Mesenchymal stem cell (in vitro differentiated cells and primary cell): ENCODE measurements around the gene SPINK13.
"Not testable (repeated sequence)": the region's sequence is repeated elsewhere in the genome, so short reads cannot be mapped to it uniquely, and the experiment has no call there.

ENCODE experiments used
- DNase-seq: peaks from one replicate; pipeline ENCODE4 v3.0.0-alpha.2; 2013
- H2AFZ ChIP-seq: one replicate; pipeline ENCODE4 v1.6.1; 2013; ENCODE audit warnings: low read depth, mild to moderate bottlenecking, control low read depth, inconsistent platforms, low read length, moderate library complexity
- H2AK5ac ChIP-seq: 2 replicates; pipeline ENCODE4 v1.6.1; 2013; ENCODE audit warnings: low read length, moderate library complexity, mild to moderate bottlenecking, inconsistent platforms; ENCODE audit not compliant: severe bottlenecking
- H2BK120ac ChIP-seq: one replicate; pipeline ENCODE4 v1.6.1; 2013; ENCODE audit warnings: low read depth, mild to moderate bottlenecking, inconsistent platforms, low read length, moderate library complexity
- H2BK12ac ChIP-seq, 2 experiments: one replicate each; pipeline ENCODE4 v1.6.1; 2013; ENCODE audit warnings: inconsistent platforms in 2 of 2, low read length in 2 of 2, mild to moderate bottlenecking in 2 of 2, moderate library complexity in 2 of 2, control low read depth in 1 of 2
- H2BK15ac ChIP-seq: one replicate; pipeline ENCODE4 v1.6.1; 2013; ENCODE audit warnings: mild to moderate bottlenecking, low read depth, inconsistent platforms; ENCODE audit not compliant: poor library complexity, severe bottlenecking
- H2BK5ac ChIP-seq: 2 replicates; pipeline ENCODE4 v1.6.1; 2013; ENCODE audit warnings: low read depth, mild to moderate bottlenecking, low read length, control low read depth, inconsistent platforms; ENCODE audit not compliant: poor library complexity, severe bottlenecking
- H3K14ac ChIP-seq, 2 experiments: one replicate each; pipeline ENCODE4 v1.6.1; 2013; ENCODE audit warnings: inconsistent platforms in 2 of 2, low read length in 2 of 2, control low read depth in 1 of 2, mild to moderate bottlenecking in 1 of 2, moderate library complexity in 1 of 2
- H3K18ac ChIP-seq, 2 experiments: one replicate each; pipeline ENCODE4 v1.6.1; 2013; ENCODE audit warnings: inconsistent platforms in 2 of 2, low read length in 2 of 2, control low read depth in 1 of 2, low read depth in 1 of 2, mild to moderate bottlenecking in 1 of 2
- H3K23ac ChIP-seq, 2 experiments: one replicate each; pipeline ENCODE4 v1.6.1; 2013; ENCODE audit warnings: inconsistent platforms in 2 of 2, low read length in 2 of 2, mild to moderate bottlenecking in 2 of 2, moderate library complexity in 2 of 2, control low read depth in 1 of 2
- H3K27ac ChIP-seq: 2 replicates; pipeline ENCODE4 v1.5.1; 2013; ENCODE audit warnings: mild to moderate bottlenecking, moderate library complexity, low read length, control low read depth, inconsistent platforms; ENCODE audit not compliant: poor library complexity, severe bottlenecking
- H3K27me3 ChIP-seq, 2 experiments: 2 replicates each; pipeline versions ENCODE4 v1.6.1 to v1.7.0; 2013; ENCODE audit warnings: low read length in 2 of 2, mild to moderate bottlenecking in 2 of 2, moderate library complexity in 2 of 2, control low read depth in 1 of 2, inconsistent platforms in 1 of 2; ENCODE audit not compliant: control insufficient read depth in 1 of 2, insufficient read depth in 1 of 2
- H3K36me3 ChIP-seq, 2 experiments: 2 replicates each; pipeline versions ENCODE4 v1.6.1 to v1.7.0; 2013; ENCODE audit warnings: low read length in 2 of 2, control low read depth in 1 of 2, inconsistent platforms in 1 of 2, low read depth in 1 of 2, mild to moderate bottlenecking in 1 of 2; ENCODE audit not compliant: insufficient read depth in 2 of 2, control insufficient read depth in 1 of 2
- H3K4ac ChIP-seq, 2 experiments: one replicate each; pipeline ENCODE4 v1.6.1; 2013; ENCODE audit warnings: inconsistent platforms in 2 of 2, low read length in 2 of 2, mild to moderate bottlenecking in 2 of 2, moderate library complexity in 2 of 2, control low read depth in 1 of 2, low read depth in 1 of 2
- H3K4me1 ChIP-seq: 2 replicates; pipeline ENCODE4 v1.6.1; 2013; ENCODE audit warnings: low read depth, low read length, control low read depth; ENCODE audit not compliant: control insufficient read depth, insufficient read depth
- H3K4me2 ChIP-seq: 2 replicates; pipeline ENCODE4 v1.6.1; 2013; ENCODE audit warnings: low read length, mild to moderate bottlenecking, inconsistent platforms; ENCODE audit not compliant: poor library complexity, severe bottlenecking
- H3K4me3 ChIP-seq, 2 experiments: 2 replicates each; pipeline versions ENCODE4 v1.5.1 to v1.7.0; 2013; ENCODE audit warnings: low read length in 2 of 2, mild to moderate bottlenecking in 2 of 2, control low read depth in 1 of 2, low read depth in 1 of 2; ENCODE audit not compliant: insufficient read depth in 1 of 2
- H3K79me1 ChIP-seq: replicated peaks from 2 replicates; pipeline ENCODE4 v1.6.1; 2013; ENCODE audit warnings: mild to moderate bottlenecking, control low read depth, low read length, inconsistent platforms; ENCODE audit not compliant: poor library complexity, severe bottlenecking
- H3K9ac ChIP-seq: 2 replicates; pipeline ENCODE4 v1.7.0; 2013; ENCODE audit warnings: mild to moderate bottlenecking, low read length, moderate library complexity
- H3K9me3 ChIP-seq: 2 replicates; pipeline ENCODE4 v1.7.0; 2013; ENCODE audit warnings: mild to moderate bottlenecking, low read length; ENCODE audit not compliant: control insufficient read depth
- H4K8ac ChIP-seq: one replicate; pipeline ENCODE4 v1.6.1; 2013; ENCODE audit warnings: inconsistent platforms, mild to moderate bottlenecking, low read length, moderate library complexity
- H4K91ac ChIP-seq: one replicate; pipeline ENCODE4 v1.6.1; 2013; ENCODE audit warnings: mild to moderate bottlenecking, low read length, inconsistent platforms
- WGBS: methylation state at CpG from one replicate; pipeline ENCODE4 v1.1.7; 2013; ENCODE audit warnings: mixed read lengths; 5-methylcytosine and 5-hydroxymethylcytosine counted together

SPINK13 gene

GRCh38 chr5:148267962-148268361 lies 632 bp upstream of the SPINK13 start:
- Histone ChIP-seq H3K4ac (no peak overlapping the region), H2AFZ (no peak overlapping the region), H3K23ac (no peak overlapping the region), H3K9ac (no peak overlapping the region), H2BK15ac (no peak overlapping the region), H3K27me3 (no peaks in the 10 kb centered on the region), H2BK120ac (no peak overlapping the region), H3K4me2 (peak overlapping the region; percentile 47), H2AK5ac (no peak overlapping the region), H3K9me3 (peaks cover 6% of the 10 kb centered on the region), H2BK12ac (no peak overlapping the region), H3K27ac (peak overlapping the region; percentile 97), H4K8ac (no peak overlapping the region), H4K91ac (no peak overlapping the region), H3K4me1 (no peaks in the 10 kb centered on the region), H3K79me1 (peaks cover 1% of the 10 kb centered on the region), H3K18ac (no peak overlapping the region), H2BK5ac (peak overlapping the region; percentile 33), H3K4me3 (no peak overlapping the region), H3K14ac (no peak overlapping the region), H3K36me3 (no peaks in the 10 kb centered on the region)
- 76% methylated on average over 2 of the region's 3 CpGs for WGBS
- no peak for DNase-seq

GRCh38 chr5:148275129-148275528 lies 6.5 kb downstream of the SPINK13 start:
- not testable (repeated sequence) for H3K9ac ChIP-seq, H3K4me3 ChIP-seq, H3K79me1 ChIP-seq, H3K4ac ChIP-seq, H3K9me3 ChIP-seq, H2BK5ac ChIP-seq, H3K27me3 ChIP-seq, H3K14ac ChIP-seq, H4K8ac ChIP-seq, H2AK5ac ChIP-seq, H2BK120ac ChIP-seq, H2AFZ ChIP-seq, H3K36me3 ChIP-seq, H2BK12ac ChIP-seq, H3K4me1 ChIP-seq, H2BK15ac ChIP-seq, H3K27ac ChIP-seq, H4K91ac ChIP-seq, H3K4me2 ChIP-seq, H3K23ac ChIP-seq, H3K18ac ChIP-seq, DNase-seq
- no CpG with 5 or more reads among the region's 2 CpGs for WGBS

GRCh38 chr5:148280893-148281292 lies 12.3 kb downstream of the SPINK13 start:
- H3K9me3 ChIP-seq, H3K18ac ChIP-seq, H2BK5ac ChIP-seq, H3K23ac ChIP-seq, H3K14ac ChIP-seq, H3K4me1 ChIP-seq, H2BK15ac ChIP-seq, H3K79me1 ChIP-seq, H2BK120ac ChIP-seq, H3K36me3 ChIP-seq, H2AK5ac ChIP-seq, H3K9ac ChIP-seq, H3K27me3 ChIP-seq, H2AFZ ChIP-seq, H3K27ac ChIP-seq, H4K91ac ChIP-seq, H3K4me2 ChIP-seq, H4K8ac ChIP-seq, H3K4ac ChIP-seq, H2BK12ac ChIP-seq, H3K4me3 ChIP-seq: not testable (repeated sequence)
- DNase-seq: peak; percentile 23
- WGBS: 7% methylated on average over 5 of the region's 5 CpGs

- not testable (repeated sequence) for H3K9me3 ChIP-seq, H3K4me3 ChIP-seq, H3K14ac ChIP-seq, H3K4me1 ChIP-seq, H3K4ac ChIP-seq, H2BK5ac ChIP-seq, H3K23ac ChIP-seq, H3K79me1 ChIP-seq, H2AK5ac ChIP-seq, H2BK15ac ChIP-seq, H3K9ac ChIP-seq, H3K36me3 ChIP-seq, H2AFZ ChIP-seq, H2BK120ac ChIP-seq, H3K4me2 ChIP-seq, H4K91ac ChIP-seq, H4K8ac ChIP-seq, H3K18ac ChIP-seq, DNase-seq, H3K27me3 ChIP-seq, H3K27ac ChIP-seq
- WGBS: 89% methylated on average over 4 of the region's 4 CpGs
- H2BK12ac ChIP-seq: peak overlapping the region in 1 of 2 experiments; percentile 54
These were observed 12.7 kb downstream of the SPINK13 start for GRCh38 chr5:148281336-148281735.
